HEK293 (cell line): ENCODE data around the gene SEZ6L.

Experiments
- CTCF ChIA-PET: fragments of 350-600 bp; formaldehyde crosslinking; extraction: SDS; loops from one replicate; lab custom pipeline; 2021; ENCODE audit warnings: antibody characterized with exemption; lab: Yijun Ruan, JAX
- POLR2A ChIA-PET: fragments of 300-600 bp; formaldehyde crosslinking; extraction: SDS; loops from one replicate; lab custom pipeline; 2020; ENCODE audit warnings: antibody characterized with exemption, inconsistent platforms; lab: Yijun Ruan, JAX
- H3K27ac ChIP-seq: fragments of 200-500 bp; sonication (Bioruptor generic); 2 replicates; pipeline ENCODE4 v1.5.1; 2014; ENCODE audit warnings: low read depth, low read length, control low read depth, inconsistent platforms; ENCODE audit errors: extremely low read depth
- H3K36me3 ChIP-seq, 2 experiments: fragments of 200-500 bp in 1 of 2; sonication (Bioruptor generic) in 1 of 2; 1 replicate in 1 of 2; 2 replicates in 1 of 2; pipeline ENCODE4 v1.5.1; 2014 to 2017; ENCODE audit warnings: inconsistent platforms in 2 of 2, low read length in 2 of 2; ENCODE audit not compliant: control insufficient read depth in 2 of 2, insufficient read depth in 1 of 2
- H3K4me1 ChIP-seq: fragments of 200-500 bp; sonication (Bioruptor generic); 2 replicates; pipeline ENCODE4 v1.5.1; 2014; ENCODE audit warnings: mild to moderate bottlenecking, low read length, inconsistent platforms; ENCODE audit not compliant: control insufficient read depth, insufficient read depth
- H3K4me3 ChIP-seq: 2 replicates; pipeline ENCODE4 v1.5.1; 2011; ENCODE audit warnings: low read depth, mild to moderate bottlenecking, control low read depth, low read length, moderate library complexity
- H3K9me3 ChIP-seq: fragments of 200-500 bp; sonication (Bioruptor generic); 2 replicates; pipeline ENCODE4 v1.5.1; 2014; ENCODE audit warnings: low read depth, low read length, inconsistent platforms; ENCODE audit not compliant: control insufficient read depth, insufficient read depth
- GLI4 ChIP-seq: fragments of 450-650 bp; formaldehyde crosslinking; IDR thresholded peaks from 2 replicates; pipeline ENCODE4 v1.5.1; 2016; ENCODE audit warnings: missing biosample characterization, missing genetic modification characterization
- KLF16 ChIP-seq: fragments of 450-650 bp; formaldehyde crosslinking; IDR thresholded peaks from 2 replicates; pipeline ENCODE4 v1.5.1; 2017; ENCODE audit warnings: missing biosample characterization, missing genetic modification characterization
- KLF8 ChIP-seq: fragments of 450-650 bp; formaldehyde crosslinking; IDR thresholded peaks from 2 replicates; pipeline ENCODE4 v1.5.1; 2016; ENCODE audit warnings: missing biosample characterization, missing genetic modification characterization
- MEIS1 ChIP-seq: sonication (generic); formaldehyde crosslinking; IDR thresholded peaks from 2 replicates; pipeline ENCODE4 v1.8.1; 2022; ENCODE audit warnings: missing genetic modification reagents, mild to moderate bottlenecking, borderline replicate concordance
- MYNN ChIP-seq: fragments of 450-650 bp; formaldehyde crosslinking; IDR thresholded peaks from 2 replicates; pipeline ENCODE4 v1.5.1; 2016; ENCODE audit warnings: missing biosample characterization, missing genetic modification characterization, borderline replicate concordance
- SCRT1 ChIP-seq: fragments of 450-650 bp; formaldehyde crosslinking; IDR thresholded peaks from 2 replicates; pipeline ENCODE4 v1.5.1; 2016; ENCODE audit warnings: missing biosample characterization, missing genetic modification characterization, borderline replicate concordance
- SP3 ChIP-seq: fragments of 450-650 bp; formaldehyde crosslinking; IDR thresholded peaks from 2 replicates; pipeline ENCODE4 v1.5.1; 2016; ENCODE audit warnings: missing biosample characterization, missing genetic modification characterization
- ZEB2 ChIP-seq: fragments of 450-650 bp; formaldehyde crosslinking; IDR thresholded peaks from 2 replicates; pipeline ENCODE4 v1.5.1; 2016; ENCODE audit warnings: missing biosample characterization, missing genetic modification characterization
- ZNF561 ChIP-seq: fragments of 450-650 bp; IDR thresholded peaks from 2 replicates; pipeline ENCODE4 v1.5.1; 2018; ENCODE audit warnings: missing biosample characterization, missing genetic modification characterization, borderline replicate concordance
- ZNF596 ChIP-seq: fragments of 450-650 bp; IDR thresholded peaks from 2 replicates; pipeline ENCODE4 v1.5.0; 2018; ENCODE audit warnings: missing biosample characterization, mild to moderate bottlenecking, missing genetic modification characterization, moderate library complexity
- TF ChIP-seq, protein P1 (sequence below): fragments of 450-650 bp; formaldehyde crosslinking; IDR thresholded peaks from 2 replicates; pipeline ENCODE4 v1.5.1; 2016; ENCODE audit warnings: missing biosample characterization, missing genetic modification characterization
- TF ChIP-seq, protein P2 (sequence below): fragments of 450-650 bp; formaldehyde crosslinking; IDR thresholded peaks from 2 replicates; pipeline ENCODE4 v1.5.1; 2016; ENCODE audit warnings: missing biosample characterization, missing genetic modification characterization
- TF ChIP-seq, protein P3 (sequence below): fragments of 450-650 bp; formaldehyde crosslinking; IDR thresholded peaks from 2 replicates; pipeline ENCODE4 v1.5.1; 2017; ENCODE audit warnings: missing biosample characterization, mild to moderate bottlenecking, missing genetic modification characterization, moderate library complexity
- TF ChIP-seq, protein P4 (sequence below): fragments of 450-650 bp; formaldehyde crosslinking; IDR thresholded peaks from 2 replicates; pipeline ENCODE4 v1.5.1; 2016; ENCODE audit warnings: missing biosample characterization, missing genetic modification characterization
- TF ChIP-seq, protein P5 (sequence below): sonication (generic); formaldehyde crosslinking; IDR thresholded peaks from 2 replicates; pipeline ENCODE4 v1.8.1; 2022; ENCODE audit warnings: mild to moderate bottlenecking, moderate library complexity, missing genetic modification reagents

The SEZ6L gene

DNA sequence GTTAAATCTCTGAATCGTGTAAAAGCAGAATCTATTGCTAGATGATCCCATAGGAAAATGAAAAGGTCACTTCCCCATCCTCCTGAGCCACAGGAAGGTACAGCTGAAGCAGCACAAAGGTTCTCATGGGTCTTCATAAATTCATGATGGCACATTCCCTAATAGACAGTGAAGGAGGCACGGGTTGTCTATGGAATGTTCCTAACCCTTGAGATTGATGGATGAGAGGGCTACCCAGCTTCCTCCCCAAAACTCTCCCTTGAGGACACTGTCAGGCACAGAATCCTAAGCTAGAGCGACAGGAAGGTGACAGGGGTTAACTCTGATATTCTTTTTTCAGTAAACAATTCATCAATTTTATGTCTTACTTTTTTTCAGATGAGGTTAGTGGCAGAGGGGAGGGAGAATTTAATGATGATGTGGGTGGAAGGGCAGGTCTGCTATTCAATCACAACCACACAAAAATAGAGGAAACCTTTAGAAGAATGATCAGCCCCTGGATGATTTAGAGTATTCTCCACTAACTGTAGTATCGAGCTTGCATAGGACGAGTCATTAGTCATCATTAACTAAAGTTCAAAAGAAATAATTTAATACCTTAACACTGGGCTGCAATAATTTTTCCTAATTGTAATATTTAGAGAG is 33.1 kb downstream of the SEZ6L start:
- Histone ChIP-seq H3K4me1 (no peaks in the 10 kb centered on the region), H3K9me3 (no peaks in the 10 kb centered on the region), H3K36me3 (no peaks in the 10 kb centered on the region), H3K4me3 (no peak overlapping the region), H3K27ac (no peak overlapping the region)
- CTCF ChIA-PET = interaction anchor here (1.6 kb wide), 1 partner anchor 30 kb away, joined by 10 read pairs; no protein-coding TSS in a partner anchor
- POLR2A ChIA-PET = no interaction called here
- TF ChIP-seq KLF16 (tag by site-specific recombination) (no peak), SCRT1 (tag by site-specific recombination) (no peak), ZNF561 (tag by site-specific recombination) (no peak)
- TF ChIP-seq, all 188 proteins: peak for 0

DNA sequence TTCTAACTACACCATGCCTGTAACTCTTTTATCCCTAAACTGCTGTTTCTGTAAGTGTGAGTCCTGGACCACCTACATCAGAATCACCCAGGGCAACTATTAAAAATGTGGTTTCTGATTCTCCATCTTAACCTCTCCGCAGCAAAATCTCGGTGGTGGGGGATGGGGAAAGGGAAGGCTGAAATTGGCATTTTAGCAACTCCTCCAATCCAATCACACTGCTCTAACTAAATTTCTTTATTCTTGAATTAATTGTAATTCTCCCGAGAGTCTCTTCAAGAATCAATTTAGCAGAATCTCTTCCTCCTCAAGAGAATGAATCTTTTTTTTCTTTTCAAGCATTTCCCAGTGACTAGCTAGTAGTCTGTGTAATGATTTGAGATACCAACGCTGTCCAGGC is 36.2 kb downstream of the SEZ6L start:
- no peaks in the 10 kb centered on the region for H3K9me3 ChIP-seq
- no peak overlapping the region for H3K4me3 ChIP-seq
- ChIA-PET CTCF (no interaction called here), POLR2A (no interaction called here)
- no peaks in the 10 kb centered on the region for H3K36me3 ChIP-seq
- H3K4me1 ChIP-seq = no peaks in the 10 kb centered on the region
- H3K27ac ChIP-seq = no peak overlapping the region
- TF ChIP-seq ZEB2 (tag by site-specific recombination) = no peak
- TF ChIP-seq, protein P1, sequence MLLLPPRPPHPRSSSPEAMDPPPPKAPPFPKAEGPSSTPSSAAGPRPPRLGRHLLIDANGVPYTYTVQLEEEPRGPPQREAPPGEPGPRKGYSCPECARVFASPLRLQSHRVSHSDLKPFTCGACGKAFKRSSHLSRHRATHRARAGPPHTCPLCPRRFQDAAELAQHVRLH (tag by site-specific recombination) = no peak
- TF ChIP-seq, protein P2, sequence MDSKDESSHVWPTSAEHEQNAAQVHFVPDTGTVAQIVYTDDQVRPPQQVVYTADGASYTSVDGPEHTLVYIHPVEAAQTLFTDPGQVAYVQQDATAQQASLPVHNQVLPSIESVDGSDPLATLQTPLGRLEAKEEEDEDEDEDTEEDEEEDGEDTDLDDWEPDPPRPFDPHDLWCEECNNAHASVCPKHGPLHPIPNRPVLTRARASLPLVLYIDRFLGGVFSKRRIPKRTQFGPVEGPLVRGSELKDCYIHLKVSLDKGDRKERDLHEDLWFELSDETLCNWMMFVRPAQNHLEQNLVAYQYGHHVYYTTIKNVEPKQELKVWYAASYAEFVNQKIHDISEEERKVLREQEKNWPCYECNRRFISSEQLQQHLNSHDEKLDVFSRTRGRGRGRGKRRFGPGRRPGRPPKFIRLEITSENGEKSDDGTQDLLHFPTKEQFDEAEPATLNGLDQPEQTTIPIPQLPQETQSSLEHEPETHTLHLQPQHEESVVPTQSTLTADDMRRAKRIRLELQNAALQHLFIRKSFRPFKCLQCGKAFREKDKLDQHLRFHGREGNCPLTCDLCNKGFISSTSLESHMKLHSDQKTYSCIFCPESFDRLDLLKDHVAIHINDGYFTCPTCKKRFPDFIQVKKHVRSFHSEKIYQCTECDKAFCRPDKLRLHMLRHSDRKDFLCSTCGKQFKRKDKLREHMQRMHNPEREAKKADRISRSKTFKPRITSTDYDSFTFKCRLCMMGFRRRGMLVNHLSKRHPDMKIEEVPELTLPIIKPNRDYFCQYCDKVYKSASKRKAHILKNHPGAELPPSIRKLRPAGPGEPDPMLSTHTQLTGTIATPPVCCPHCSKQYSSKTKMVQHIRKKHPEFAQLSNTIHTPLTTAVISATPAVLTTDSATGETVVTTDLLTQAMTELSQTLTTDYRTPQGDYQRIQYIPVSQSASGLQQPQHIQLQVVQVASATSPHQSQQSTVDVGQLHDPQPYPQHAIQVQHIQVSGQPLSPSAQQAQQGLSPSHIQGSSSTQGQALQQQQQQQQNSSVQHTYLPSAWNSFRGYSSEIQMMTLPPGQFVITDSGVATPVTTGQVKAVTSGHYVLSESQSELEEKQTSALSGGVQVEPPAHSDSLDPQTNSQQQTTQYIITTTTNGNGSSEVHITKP (tag by site-specific recombination) = no peak
- TF ChIP-seq, protein P3, sequence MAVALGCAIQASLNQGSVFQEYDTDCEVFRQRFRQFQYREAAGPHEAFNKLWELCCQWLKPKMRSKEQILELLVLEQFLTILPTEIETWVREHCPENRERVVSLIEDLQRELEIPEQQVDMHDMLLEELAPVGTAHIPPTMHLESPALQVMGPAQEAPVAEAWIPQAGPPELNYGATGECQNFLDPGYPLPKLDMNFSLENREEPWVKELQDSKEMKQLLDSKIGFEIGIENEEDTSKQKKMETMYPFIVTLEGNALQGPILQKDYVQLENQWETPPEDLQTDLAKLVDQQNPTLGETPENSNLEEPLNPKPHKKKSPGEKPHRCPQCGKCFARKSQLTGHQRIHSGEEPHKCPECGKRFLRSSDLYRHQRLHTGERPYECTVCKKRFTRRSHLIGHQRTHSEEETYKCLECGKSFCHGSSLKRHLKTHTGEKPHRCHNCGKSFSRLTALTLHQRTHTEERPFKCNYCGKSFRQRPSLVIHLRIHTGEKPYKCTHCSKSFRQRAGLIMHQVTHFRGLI = no peak
- no peak for TF ChIP-seq GLI4
- TF ChIP-seq, protein P4, sequence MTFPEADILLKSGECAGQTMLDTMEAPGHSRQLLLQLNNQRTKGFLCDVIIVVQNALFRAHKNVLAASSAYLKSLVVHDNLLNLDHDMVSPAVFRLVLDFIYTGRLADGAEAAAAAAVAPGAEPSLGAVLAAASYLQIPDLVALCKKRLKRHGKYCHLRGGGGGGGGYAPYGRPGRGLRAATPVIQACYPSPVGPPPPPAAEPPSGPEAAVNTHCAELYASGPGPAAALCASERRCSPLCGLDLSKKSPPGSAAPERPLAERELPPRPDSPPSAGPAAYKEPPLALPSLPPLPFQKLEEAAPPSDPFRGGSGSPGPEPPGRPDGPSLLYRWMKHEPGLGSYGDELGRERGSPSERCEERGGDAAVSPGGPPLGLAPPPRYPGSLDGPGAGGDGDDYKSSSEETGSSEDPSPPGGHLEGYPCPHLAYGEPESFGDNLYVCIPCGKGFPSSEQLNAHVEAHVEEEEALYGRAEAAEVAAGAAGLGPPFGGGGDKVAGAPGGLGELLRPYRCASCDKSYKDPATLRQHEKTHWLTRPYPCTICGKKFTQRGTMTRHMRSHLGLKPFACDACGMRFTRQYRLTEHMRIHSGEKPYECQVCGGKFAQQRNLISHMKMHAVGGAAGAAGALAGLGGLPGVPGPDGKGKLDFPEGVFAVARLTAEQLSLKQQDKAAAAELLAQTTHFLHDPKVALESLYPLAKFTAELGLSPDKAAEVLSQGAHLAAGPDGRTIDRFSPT (tag by site-specific recombination) = no peak
- TF ChIP-seq MEIS1 (CRISPR knock-in tag) = no peak
- TF ChIP-seq, protein P5, sequence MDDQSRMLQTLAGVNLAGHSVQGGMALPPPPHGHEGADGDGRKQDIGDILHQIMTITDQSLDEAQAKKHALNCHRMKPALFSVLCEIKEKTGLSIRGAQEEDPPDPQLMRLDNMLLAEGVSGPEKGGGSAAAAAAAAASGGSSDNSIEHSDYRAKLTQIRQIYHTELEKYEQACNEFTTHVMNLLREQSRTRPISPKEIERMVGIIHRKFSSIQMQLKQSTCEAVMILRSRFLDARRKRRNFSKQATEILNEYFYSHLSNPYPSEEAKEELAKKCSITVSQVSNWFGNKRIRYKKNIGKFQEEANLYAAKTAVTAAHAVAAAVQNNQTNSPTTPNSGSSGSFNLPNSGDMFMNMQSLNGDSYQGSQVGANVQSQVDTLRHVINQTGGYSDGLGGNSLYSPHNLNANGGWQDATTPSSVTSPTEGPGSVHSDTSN (CRISPR knock-in tag) = no peak
- TF ChIP-seq SP3 (tag by site-specific recombination) = no peak
- no peak for TF ChIP-seq KLF8 (tag by site-specific recombination)
- no peak for TF ChIP-seq MYNN (tag by site-specific recombination)
- no peak for TF ChIP-seq ZNF596 (tag by site-specific recombination)
- TF ChIP-seq, all 188 proteins: peak for 0
